NCI-H2029 (cell line): ENCODE data around the gene TLCD3B.

Experiments
- DNase-seq: peaks from one replicate; lab custom pipeline; 2025; lab: John Stamatoyannopoulos, UW

Gene TLCD3B, protein sequence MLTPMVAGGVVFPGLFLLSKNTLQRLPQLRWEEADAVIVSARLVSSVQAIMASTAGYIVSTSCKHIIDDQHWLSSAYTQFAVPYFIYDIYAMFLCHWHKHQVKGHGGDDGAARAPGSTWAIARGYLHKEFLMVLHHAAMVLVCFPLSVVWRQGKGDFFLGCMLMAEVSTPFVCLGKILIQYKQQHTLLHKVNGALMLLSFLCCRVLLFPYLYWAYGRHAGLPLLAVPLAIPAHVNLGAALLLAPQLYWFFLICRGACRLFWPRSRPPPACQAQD

DNA sequence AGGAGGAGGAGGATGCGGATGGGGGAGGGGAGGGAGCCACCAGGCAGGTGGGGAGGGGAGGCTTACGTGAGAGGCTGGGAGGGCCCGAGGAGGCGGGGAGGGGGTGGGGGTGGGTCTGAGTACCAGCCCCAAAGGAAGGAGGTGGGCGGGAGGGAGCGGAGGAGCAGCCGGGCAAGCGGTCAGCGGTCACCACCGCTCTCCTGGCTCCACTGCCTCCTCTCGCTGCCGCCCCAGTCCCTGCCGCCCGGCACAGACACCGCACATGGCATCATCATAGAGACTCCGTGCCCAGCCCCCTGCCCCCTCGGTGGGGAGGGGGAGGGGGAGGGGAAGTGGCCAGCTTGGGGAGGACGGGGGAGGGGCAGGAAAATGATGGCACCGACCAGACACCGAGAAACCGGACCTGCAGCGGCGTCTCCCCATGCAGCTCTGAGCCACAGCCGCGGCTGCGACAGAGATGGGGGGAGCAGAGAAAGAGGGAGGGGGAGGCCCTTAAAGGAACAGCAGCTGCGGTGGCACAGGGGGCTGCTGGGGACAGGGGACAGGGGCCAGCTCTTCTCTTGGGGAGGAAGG is at the start of gene TLCD3B:
TSS of gene TLCD3B (minus strand) at position 431 of the 573 bp plus-strand sequence. CDS start 744 bp downstream, outside the sequence.
- no peak for DNase-seq

DNA sequence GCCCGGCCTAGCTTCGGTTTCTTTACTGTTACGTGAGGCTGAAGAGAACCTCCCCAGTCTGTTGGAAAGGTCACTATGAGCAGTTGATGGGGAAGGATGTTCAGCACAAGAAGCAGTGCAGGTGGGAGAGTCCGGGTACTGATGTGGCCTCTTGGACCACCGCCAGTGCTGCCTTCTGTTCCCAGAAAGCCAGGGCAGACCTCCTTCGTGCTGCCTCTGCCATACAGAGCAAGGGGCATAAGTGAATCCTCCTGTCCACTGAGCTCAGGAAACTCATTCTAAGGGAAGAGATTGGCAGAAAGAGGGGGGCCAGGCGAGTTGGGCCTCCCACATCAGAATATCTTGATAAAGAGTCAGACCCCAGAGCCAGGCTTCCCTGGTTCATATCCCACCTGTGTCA is 48.4 kb upstream of the TLCD3B start:
- DNase-seq = no peak

DNA sequence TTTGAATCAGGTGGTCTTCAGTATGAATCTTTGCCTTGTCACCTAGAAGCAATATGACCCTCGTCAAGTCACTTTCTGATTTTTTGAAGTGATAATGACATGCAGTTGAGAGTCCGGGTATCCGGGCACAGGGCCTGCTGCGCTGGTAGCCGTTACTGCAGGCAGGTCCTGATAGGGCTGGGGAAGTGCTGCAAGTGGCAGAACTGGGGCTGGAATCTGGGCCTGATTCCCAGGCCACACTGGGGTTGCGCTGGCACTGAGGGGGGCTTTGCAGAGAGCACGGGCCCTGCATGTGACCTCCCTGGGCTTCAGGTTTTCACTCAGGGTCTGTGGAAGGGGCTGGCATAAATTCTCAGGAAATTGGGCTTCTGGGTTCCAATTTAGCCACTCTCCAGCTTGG is 47.7 kb upstream of the TLCD3B start:
- no peak for DNase-seq

DNA sequence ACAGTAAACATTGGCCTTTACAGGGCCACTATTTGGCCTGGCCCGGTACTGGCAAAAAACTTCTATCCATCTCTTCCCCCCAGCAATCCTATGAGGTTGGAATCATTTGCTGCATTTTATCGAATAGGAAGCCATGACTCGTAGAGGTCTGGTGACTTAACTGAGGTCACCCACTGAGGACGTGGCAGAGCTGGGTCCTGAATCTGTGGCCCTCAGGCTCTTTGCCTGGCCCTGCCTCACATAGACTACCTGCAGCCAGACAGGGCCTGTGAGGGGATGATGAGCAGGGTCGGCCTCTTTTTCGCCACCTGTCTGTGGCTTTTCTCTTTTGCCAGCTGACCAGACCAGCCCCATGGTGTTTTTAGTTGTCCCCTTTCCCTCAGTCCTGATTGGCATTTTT is 46.6 kb upstream of the TLCD3B start:
- DNase-seq = no peak

DNA sequence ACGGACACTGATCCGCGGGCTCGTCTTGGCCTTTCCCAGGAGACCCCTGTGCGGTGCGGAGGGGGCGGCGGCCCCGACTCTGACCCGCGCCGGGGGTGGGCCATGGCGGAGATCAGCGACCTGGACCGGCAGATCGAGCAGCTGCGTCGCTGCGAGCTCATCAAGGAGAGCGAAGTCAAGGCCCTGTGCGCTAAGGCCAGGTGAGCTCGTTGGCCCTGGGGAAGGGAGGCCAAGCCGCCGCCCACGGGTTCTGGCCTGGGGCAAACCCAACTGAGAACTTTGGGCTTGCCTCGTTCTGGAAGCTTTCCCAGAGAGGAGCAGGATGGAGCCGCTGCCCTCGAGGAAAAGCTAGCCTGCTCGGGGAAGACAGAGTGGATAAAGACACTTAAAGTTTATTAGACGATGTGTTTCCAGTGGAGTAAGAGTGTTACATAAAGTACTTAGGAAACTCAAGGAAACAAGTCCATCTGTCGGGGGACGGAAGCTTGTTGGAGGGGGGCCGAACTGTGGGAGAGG is 45.3 kb upstream of the TLCD3B start:
- no peak for DNase-seq

DNA sequence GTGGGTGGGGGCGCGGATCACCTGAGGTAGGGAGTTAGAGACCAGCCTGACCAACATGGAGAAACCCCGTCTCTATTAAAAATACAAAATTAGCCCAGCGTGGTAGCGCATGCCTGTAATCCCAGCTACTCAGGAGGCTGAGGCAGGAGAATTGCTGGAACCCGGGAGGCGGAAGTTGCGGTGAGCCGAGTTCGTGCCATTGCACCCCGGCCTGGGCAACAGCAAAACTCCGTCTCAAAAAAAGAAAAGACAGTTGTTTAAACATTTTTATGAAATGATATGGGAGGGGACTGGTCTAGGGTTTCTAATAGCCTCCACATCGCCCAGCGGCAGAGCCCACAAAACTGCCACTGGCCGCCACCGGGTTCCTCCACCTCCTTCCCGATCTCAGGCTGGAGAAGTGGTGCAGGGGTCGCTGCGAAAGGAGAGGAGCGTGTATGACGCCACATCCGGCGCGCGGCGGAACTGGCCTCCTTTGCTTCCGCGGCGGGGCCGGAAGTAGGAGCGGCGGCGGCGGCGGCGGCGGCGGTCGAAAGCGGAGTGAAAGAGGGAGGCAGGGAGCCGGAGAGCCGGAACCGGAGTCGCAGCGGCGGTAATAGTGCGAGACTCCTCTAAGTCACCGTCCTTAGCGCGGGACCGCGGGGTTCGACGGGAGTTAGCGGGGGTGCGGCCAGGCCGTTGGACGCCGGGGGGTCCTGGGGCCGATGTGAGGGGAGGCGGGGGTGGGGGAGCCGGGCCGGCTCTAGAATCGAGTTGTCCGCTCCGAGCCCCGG is 44.6 kb upstream of the TLCD3B start, which contains the start of gene PPP4C:
TSS of gene PPP4C (plus strand) at position 492 of the 773 bp plus-strand sequence. CDS start 384 bp downstream, outside the sequence.
- DNase-seq = peak; percentile 86

DNA sequence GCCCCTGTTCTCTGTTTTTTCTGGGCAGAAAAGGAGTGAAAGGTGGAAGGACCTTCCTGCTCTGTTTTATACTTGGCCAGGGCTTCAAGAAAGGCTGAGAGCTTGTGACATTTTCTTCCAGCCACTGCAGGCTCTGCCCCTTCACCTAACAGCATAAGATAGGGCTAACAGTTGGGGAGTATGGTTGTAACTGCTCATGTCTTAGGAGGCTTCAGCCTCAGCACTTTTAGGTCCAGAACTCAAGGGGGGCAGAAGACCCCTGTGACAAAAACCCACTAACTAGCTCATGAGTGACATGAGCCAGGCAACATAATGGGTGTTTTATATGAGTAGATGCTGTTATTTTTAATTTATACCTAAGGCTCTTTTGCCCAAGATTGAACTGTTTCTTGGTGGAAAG is 39.4 kb upstream of the TLCD3B start:
- DNase-seq = no peak

DNA sequence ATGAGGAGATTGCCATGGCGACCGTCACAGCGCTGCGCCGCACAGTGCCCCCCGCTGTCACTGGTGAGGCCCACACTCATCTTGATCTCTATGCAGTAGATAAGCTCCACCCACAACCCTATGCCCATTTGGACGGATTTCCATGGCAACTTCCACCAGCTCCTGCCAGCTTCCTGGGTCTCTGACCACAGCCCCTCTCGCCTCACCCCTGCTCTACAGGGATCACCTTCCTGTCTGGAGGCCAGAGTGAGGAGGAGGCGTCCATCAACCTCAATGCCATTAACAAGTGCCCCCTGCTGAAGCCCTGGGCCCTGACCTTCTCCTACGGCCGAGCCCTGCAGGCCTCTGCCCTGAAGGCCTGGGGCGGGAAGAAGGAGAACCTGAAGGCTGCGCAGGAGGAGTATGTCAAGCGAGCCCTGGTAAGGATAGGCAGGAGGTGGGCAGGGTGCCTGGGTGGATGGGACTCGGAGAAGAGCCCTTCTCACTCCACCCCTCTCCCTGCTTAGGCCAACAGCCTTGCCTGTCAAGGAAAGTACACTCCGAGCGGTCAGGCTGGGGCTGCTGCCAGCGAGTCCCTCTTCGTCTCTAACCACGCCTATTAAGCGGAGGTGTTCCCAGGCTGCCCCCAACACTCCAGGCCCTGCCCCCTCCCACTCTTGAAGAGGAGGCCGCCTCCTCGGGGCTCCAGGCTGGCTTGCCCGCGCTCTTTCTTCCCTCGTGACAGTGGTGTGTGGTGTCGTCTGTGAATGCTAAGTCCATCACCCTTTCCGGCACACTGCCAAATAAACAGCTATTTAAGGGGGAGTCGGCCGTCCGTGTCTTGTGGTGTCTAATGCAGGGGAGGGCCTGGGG is 38.8 kb upstream of the TLCD3B start:
- DNase-seq = no peak

DNA sequence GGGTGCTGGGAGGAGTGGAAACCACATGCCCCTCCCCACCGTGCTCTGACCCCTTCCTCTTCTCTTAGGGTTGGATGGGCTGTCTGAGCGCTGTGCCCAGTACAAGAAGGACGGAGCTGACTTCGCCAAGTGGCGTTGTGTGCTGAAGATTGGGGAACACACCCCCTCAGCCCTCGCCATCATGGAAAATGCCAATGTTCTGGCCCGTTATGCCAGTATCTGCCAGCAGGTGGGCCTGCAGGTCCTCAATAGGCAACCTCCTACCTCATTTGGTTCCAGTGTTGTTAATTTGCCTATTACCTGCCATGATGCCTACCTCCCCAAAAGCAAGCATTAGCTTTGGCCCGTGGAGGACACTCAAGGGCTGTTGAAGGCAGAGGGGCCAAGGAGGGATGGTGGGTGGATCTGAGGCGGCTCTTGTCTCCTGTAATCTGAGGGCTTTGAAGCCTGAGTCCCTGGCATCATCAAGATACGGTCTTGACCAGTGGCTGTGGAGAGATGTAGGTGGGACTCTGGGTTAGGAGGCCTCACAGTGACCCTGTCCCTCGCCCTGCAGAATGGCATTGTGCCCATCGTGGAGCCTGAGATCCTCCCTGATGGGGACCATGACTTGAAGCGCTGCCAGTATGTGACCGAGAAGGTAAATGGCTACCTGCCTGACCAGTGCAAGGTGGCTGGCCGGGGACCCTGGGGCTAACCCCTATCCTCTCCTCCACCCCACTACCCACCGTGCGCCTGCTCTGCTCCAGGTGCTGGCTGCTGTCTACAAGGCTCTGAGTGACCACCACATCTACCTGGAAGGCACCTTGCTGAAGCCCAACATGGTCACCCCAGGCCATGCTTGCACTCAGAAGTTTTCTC is 37.9 kb upstream of the TLCD3B start:
- DNase-seq = no peak

DNA sequence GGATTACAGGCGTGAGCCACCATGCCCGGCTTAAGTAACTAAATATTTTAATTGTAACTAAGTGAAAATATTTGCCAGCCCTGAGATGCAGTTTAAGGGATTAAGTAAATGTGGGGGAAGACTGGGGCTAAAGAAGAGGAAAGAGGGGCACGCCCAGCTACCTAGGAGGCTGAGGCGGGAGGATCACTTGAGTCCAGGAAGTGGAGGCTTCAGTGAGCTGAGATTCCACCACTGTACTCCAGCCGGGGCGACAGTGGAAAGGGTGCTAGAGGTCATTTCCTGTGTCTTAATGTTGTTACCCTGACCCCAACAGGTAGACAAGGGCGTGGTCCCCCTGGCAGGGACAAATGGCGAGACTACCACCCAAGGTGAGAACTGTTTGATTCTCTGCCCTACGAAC is 37.3 kb upstream of the TLCD3B start:
- no peak for DNase-seq

DNA sequence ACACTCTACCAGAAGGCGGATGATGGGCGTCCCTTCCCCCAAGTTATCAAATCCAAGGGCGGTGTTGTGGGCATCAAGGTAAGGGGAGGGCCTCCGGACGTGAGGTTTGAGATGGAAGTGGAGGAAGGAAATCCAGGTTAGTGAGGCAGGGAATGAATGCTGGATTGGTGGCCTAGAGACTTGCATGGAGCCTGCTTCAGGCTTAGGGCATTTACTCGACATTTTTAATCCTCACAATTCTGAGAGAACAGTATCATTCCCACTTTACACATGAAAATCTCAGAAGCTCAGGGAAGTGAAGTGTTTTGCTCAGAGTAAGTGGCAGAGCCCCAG is 36.5 kb upstream of the TLCD3B start:
- DNase-seq = no peak

DNA sequence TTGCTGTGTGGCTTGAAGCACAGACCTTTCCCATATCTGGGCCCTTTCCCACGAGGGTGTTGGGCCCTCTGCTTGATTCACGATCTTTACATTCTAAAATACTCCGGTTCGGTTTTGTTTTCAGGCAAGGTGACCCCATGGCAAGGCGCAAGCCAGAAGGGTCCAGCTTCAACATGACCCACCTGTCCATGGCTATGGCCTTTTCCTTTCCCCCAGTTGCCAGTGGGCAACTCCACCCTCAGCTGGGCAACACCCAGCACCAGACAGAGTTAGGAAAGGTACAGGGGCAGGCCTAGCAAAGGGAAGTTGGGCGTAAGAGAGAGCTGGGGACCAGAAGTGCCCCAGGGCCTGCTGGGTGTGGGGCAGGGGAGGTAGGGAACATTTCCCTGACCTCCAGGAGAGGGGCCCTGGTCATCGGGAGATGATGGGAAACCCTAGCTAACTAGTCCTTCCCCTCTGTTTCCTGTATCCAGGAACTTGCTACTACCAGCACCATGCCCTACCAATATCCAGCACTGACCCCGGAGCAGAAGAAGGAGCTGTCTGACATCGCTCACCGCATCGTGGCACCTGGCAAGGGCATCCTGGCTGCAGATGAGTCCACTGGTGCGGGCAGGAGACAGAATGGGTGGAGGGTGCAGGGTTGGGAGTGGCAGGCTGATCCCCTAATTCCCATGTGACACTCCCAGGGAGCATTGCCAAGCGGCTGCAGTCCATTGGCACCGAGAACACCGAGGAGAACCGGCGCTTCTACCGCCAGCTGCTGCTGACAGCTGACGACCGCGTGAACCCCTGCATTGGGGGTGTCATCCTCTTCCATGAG is 35.9 kb upstream of the TLCD3B start:
- no peak for DNase-seq

DNA sequence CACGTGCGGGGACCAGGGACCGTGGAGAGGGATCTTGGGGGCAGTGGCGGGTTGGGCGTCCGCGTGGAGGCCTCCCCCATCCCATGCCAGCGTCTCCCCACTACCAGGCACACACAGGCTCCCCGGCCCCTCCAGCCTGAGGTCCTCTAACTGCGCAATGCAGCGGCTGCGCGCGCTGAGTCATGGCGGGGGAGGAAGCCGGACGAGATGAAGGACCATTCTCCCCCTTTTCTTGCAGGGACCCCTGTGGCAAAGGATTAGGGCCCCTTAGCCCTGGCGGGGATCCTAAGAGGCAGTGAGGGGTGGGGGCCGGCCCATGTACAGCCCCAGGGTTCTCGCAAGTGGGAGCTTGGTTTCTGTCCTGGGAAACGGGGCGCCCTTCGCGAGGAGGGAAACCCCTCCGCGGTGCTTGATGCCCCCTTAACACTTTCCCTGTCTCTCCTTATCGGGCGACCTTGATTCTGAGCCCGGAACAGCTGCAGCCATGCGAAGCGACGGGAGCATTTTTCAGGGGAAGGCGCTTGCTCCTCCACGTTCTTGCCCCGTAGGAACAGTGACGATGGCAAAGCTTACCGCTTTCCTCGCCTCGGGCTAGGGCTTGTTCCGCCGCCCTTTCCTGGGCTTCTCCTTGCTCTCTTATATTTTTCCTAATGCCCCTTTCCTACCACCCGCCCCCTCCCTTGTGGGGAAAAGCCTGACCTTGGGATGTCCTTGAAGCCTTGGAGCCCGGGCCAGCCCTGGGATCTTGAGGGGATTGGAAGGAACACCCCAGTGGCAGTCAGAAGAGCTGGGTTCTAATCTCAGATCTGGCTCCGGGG is 35.1 kb upstream of the TLCD3B start:
- DNase-seq = no peak

DNA sequence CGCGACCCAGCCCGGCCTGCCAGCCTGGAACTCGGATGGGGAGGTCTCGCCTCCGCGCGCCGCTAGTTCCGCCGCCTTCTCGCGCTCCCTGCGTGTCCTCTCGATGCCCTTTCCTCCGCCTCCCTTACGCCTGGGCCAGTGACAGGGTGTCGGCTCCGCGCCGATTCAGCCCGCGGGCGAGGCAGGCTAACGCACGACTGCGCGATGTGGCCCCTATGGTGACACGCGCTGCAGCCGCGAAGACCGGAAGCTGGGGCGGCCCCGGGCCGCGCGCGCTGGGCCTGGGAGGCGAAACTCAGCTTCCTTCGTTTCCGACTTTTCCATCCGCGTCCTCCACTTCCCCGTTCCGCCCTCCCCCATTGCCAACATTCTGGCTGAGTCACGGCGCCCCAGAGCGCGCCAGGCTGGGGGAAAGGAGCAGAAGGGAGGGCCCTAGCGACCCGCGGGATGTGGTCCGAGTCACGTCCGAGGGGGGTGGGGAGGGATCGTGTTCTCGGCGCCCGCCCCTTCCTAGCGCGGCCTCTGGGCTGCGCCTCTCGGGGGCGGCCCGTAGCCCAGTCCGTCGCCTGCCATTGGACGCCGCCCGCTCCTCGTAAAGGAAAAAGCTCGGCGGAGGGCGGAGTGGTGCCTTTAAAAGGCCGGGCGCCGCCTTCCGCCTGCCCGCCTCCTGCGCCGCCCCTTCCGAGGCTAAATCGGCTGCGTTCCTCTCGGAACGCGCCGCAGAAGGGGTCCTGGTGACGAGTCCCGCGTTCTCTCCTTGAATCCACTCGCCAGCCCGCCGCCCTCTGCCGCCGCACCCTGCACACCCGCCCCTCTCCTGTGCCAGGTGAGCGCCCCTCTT is 34.3 kb upstream of the TLCD3B start, which contains the start of gene ALDOA:
TSS of gene ALDOA (plus strand) at position 659 of the 841 bp plus-strand sequence. CDS start 1,138 bp downstream, outside the sequence.
- peak; percentile 97 for DNase-seq

DNA sequence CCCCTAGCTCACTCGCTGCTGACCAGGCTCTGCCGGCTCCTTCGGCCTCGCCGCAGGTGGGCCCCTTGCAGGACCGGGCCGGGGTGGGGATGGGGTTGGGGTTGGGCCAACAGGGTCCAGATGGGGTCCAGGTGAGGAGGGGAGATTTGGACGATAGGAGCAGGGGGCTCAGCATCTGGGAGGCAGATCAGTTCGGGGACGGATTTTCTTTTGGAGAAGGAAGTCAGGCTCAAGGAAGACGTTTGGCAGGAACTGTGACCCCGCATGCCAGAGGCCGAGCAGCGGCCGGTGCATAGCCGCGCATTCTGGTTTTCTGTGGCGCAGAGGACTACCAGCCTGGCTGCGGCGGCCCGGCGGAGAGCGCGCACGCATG is 33.6 kb upstream of the TLCD3B start:
- DNase-seq = no peak

DNA sequence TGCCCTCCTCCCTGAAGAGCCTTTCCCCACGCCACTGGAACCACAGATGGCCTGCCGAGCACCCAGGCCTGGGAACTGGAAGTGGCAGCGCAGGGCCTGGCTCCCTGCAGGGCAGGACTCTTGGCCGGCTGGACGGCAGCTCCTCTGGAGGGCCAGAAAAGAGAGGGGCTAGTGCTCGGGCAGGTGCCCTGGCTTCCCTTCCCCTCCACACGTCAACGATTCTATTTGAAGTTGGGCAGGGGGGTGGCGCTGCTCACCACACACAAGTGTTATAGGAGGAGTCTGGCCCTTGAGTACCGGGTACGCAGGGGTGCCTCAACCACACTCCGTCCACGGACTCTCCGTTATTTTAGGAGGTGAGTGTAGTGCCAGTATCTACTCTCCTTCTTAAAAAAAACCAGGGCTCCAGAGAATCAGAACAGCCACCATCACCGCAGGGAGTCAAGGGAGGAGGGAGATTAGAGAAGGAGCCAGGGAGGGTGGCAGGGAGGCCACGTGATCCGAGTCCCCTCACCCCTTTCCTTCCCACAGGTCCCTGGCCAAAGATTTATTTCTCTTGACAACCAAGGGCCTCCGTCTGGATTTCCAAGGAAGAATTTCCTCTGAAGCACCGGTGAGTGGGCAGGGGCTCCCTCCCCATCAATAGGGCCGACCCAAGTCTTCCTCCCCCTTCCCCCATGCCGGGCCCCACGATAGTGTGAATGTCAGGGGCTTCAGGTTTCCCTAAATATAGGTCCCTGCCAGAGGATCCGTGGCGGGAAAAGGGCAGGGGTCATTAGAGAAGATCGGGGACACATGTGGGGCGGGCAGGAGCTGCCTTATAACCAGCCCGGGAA is 33.0 kb upstream of the TLCD3B start:
- peak; percentile 61 for DNase-seq

DNA sequence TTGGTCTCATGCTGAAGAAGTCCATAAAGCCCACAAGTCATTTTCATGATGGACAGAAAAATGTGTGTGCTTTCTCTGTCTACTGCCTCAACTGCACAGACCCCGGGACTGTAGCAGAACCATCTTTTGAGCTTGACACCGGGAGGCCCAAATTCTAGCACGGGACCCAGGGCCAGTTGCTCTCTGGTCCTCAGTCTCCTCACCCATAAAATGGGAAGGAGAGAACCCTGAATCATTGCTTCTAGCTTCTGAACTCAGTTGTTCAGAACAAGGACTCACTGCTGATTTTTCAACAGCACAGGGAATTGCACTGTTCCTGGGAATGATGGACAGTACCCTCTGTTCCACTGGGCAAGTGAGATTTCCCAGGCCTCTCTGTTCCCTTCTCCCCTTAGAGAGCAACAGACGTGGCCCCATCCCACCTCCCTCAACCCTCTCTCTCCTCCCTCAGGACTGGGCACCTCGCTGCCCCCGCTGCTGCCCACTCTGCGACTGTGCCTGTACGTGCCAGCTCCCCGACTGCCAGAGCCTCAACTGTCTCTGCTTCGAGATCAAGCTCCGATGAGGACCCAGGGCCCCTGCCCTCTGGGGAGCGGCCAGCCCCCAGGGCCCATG is 32.3 kb upstream of the TLCD3B start:
- DNase-seq = no peak
